Measurements from ENCODE around the gene LYL1.

Gene LYL1

DNA sequence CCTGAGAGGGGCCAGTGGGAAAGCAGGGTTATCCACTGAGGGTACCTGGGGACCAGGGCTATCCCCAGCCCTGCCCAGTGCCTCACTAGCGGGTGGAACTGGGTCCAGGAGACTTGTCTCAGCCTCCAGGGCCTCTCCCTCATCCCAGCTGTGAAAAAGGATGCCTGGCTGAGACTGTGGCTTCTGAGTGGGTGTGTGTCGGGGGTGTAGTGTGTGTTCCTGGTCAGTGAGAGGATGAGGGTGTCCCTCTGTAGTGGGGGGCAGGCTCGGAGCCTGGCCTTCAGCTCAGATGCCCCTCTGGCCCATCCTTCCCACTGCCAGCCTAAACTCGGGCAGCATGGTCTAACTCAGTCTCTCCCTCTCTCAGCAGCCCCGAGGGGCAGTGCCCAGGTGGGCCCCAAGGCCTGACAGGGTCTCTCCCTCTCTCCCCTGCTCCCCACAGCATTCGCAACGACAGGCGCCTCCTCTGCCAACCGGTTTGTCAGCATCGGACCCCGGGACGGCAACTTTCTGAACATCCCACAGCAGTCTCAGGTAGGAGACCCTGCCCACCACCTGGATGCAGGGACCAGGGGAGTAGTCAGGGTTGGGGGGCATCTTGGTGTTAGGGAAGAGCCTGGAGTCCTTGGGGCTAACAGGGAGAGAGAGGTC is 12.7 kb downstream of the LYL1 start:
- H3K27me3 ChIP-seq (ENCODE audit: insufficient read depth, low read length) = no peaks in the 10 kb centered on the region
- H3K27ac ChIP-seq (ENCODE audit: low read depth, low read length) = no peak overlapping the region
- H3K79me2 ChIP-seq (ENCODE audit: control insufficient read depth, insufficient read depth, low read length, unreplicated experiment) = peaks cover 2% of the 10 kb centered on the region
- H3K36me3 ChIP-seq (ENCODE audit: insufficient read depth, low read length) = no peaks in the 10 kb centered on the region
- no peak overlapping the region for H3K4me3 ChIP-seq (ENCODE audit: low read depth, low read length)
- H3K4me1 ChIP-seq (ENCODE audit: control insufficient read depth, insufficient read depth, low read length, unreplicated experiment) = peaks cover 9% of the 10 kb centered on the region
- H2AFZ ChIP-seq (ENCODE audit: low read length, unreplicated experiment) = no peak overlapping the region

DNA sequence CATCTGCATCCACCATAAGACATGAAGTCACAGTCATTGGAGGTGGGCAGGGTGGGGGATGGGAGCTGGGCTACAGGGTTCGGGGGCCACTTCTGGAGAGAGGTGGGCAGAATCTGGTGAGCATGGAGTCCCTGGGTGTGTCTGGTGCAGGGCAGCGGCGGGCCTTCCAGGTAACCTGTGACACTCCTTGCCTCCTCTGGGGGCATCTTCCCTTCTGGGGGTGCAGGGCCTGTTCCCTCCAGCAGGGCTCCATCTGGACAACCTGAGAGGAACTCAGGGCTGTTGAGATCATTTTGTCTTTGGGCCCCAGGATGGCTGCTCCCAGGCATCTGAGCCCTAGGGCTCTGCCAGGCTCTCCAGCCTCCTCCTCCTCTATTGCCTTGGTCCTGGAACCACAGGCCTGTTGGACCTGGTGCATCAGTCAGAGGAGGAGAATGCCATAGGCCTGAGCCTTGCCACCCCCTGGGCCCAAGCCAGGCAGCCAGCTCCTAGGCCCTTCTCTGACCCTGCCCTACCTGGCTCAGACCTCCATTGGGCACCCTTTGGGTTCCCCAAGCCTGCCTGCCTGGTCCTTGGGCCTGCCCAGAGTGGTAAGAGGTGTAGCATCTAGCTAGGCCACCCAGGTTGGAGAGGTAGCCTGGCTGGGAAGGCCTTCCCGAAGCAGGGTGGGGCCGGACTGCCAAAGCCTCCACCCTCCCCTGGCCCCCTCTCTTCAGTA is 13.4 kb downstream of the LYL1 start:
- Histone ChIP-seq H3K36me3 (ENCODE audit: insufficient read depth, low read length) (no peaks in the 10 kb centered on the region), H3K79me2 (ENCODE audit: control insufficient read depth, insufficient read depth, low read length, unreplicated experiment) (peaks cover 2% of the 10 kb centered on the region), H3K27ac (ENCODE audit: low read depth, low read length) (no peak overlapping the region), H3K27me3 (ENCODE audit: insufficient read depth, low read length) (no peaks in the 10 kb centered on the region), H2AFZ (ENCODE audit: low read length, unreplicated experiment) (no peak overlapping the region), H3K4me1 (ENCODE audit: control insufficient read depth, insufficient read depth, low read length, unreplicated experiment) (peaks cover 9% of the 10 kb centered on the region), H3K4me3 (ENCODE audit: low read depth, low read length) (no peak overlapping the region)

DNA sequence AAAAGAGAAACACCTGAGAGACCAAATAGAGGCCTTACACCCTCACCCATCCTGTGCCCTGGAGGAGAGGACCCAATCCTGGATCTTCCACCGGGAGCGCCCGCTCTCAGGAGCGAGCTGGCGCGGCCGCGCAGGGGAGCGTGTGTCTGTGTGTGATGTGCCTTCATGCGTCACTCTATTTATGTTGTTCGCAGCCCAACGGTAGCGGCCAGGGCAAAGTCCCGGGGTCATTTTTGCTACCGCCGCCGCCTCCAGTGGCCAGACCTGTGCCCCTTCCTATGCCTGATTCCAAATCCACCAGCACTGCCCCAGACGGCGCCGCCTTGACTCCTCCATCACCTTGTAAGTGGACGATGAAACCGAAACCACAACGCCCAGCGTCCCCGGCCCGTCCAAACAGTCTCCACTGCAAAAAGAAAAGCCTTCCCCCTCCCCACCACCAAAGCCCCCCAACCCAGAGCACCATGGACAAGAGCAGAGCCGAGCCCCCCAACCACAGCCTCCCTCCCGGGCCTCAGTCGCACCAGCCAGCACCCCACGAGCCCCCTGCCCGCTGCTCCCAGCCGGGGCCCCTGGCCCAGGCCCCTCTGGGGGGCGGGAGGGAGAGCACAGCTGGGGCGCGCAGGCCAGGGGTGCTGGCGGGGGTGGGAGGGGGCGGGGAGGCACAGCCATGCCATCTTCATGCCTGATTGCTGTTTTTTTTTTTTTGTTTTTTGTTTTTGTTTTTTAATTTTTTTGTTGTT is 14.7 kb downstream of the LYL1 start:
- Histone ChIP-seq H3K36me3 (ENCODE audit: insufficient read depth, low read length) (no peaks in the 10 kb centered on the region), H3K4me1 (ENCODE audit: control insufficient read depth, insufficient read depth, low read length, unreplicated experiment) (peaks cover 9% of the 10 kb centered on the region), H3K79me2 (ENCODE audit: control insufficient read depth, insufficient read depth, low read length, unreplicated experiment) (peaks cover 2% of the 10 kb centered on the region), H3K4me3 (ENCODE audit: low read depth, low read length) (no peak overlapping the region), H3K27ac (ENCODE audit: low read depth, low read length) (no peak overlapping the region), H3K27me3 (ENCODE audit: insufficient read depth, low read length) (no peaks in the 10 kb centered on the region), H2AFZ (ENCODE audit: low read length, unreplicated experiment) (no peak overlapping the region)

DNA sequence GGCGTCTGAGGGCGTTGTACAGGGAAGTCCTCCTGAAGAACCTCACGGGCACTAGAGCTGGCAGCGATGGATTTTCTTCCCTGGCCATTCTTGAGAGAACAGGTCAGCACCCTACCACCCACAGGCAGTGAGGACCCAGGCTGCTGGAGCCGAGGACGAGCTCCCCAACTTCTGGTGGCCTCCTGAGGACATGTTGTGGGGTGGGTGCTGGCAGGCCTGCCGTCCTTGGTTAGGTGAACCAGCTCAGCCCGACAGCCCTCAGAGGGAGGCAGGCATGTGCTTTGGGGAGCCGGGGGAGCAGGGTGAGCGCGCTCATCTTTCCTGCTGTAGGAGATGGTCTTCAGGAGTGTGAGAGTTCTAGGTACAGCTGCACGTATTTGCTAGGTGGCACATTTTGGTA is 15.4 kb downstream of the LYL1 start:
- no peak overlapping the region for H3K4me3 ChIP-seq (ENCODE audit: low read depth, low read length)
- peaks cover 2% of the 10 kb centered on the region for H3K79me2 ChIP-seq (ENCODE audit: control insufficient read depth, insufficient read depth, low read length, unreplicated experiment)
- peaks cover 9% of the 10 kb centered on the region for H3K4me1 ChIP-seq (ENCODE audit: control insufficient read depth, insufficient read depth, low read length, unreplicated experiment)
- no peak overlapping the region for H3K27ac ChIP-seq (ENCODE audit: low read depth, low read length)
- no peaks in the 10 kb centered on the region for H3K36me3 ChIP-seq (ENCODE audit: insufficient read depth, low read length)
- H3K27me3 ChIP-seq (ENCODE audit: insufficient read depth, low read length) = no peaks in the 10 kb centered on the region
- H2AFZ ChIP-seq (ENCODE audit: low read length, unreplicated experiment) = no peak overlapping the region

DNA sequence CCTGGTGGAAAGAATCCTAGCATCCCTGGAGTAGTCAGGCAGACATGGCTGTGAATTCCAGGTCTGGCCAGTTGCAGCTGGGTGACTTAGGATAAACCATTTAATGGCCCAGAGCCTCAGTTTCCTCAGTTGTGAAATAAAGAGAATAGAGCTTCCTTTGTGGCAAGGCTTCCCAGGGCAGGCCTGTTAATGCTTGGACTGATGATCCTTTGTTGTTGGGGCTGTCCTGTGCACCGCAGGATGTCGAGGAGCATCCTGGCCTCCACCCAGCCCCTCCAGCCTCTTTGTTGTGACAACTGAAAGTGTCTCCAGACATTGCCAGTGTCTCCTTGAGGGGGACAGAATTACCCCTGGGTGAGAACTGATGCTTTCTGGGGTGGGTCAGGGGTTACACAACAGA is 16.3 kb downstream of the LYL1 start:
- H3K36me3 ChIP-seq (ENCODE audit: insufficient read depth, low read length) = no peaks in the 10 kb centered on the region

DNA sequence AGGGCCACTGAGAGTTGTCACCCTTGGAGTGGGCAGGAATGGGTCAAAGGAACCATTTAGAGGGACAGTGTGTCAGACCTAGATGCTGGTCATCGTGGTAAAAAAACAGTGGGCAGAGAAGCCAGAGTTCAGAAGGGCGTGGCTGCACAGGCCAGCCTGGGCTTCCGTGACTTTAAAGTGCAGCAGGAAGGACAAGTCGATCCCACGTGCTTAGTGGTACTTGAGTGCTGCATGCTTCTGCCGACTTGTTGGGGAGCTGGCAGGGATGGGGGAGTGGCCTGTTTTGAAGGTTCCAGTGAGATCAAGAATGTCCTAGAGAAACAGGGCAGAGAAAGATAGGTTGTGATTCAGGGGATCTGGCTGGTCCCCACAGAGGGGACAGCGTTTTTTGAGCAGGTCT is 17.0 kb downstream of the LYL1 start:
- no peaks in the 10 kb centered on the region for H3K27me3 ChIP-seq (ENCODE audit: insufficient read depth, low read length)
- H3K36me3 ChIP-seq (ENCODE audit: insufficient read depth, low read length) = no peaks in the 10 kb centered on the region
- no peaks in the 10 kb centered on the region for H3K4me1 ChIP-seq (ENCODE audit: control insufficient read depth, insufficient read depth, low read length, unreplicated experiment)
- peaks cover 2% of the 10 kb centered on the region for H3K79me2 ChIP-seq (ENCODE audit: control insufficient read depth, insufficient read depth, low read length, unreplicated experiment)
- H3K27ac ChIP-seq (ENCODE audit: low read depth, low read length) = no peak overlapping the region
- H2AFZ ChIP-seq (ENCODE audit: low read length, unreplicated experiment) = no peak overlapping the region
- H3K4me3 ChIP-seq (ENCODE audit: low read depth, low read length) = no peak overlapping the region

More for the DNA sequence above, 16.3 kb downstream of the LYL1 start:
- peaks cover 4% of the 10 kb centered on the region for H3K4me1 ChIP-seq (ENCODE audit: control insufficient read depth, insufficient read depth, low read length, unreplicated experiment)
- H3K27ac ChIP-seq (ENCODE audit: low read depth, low read length) = no peak overlapping the region
- H2AFZ ChIP-seq (ENCODE audit: low read length, unreplicated experiment) = no peak overlapping the region
- H3K4me3 ChIP-seq (ENCODE audit: low read depth, low read length) = no peak overlapping the region
- no peaks in the 10 kb centered on the region for H3K27me3 ChIP-seq (ENCODE audit: insufficient read depth, low read length)
- H3K79me2 ChIP-seq (ENCODE audit: control insufficient read depth, insufficient read depth, low read length, unreplicated experiment) = peaks cover 2% of the 10 kb centered on the region

DNA sequence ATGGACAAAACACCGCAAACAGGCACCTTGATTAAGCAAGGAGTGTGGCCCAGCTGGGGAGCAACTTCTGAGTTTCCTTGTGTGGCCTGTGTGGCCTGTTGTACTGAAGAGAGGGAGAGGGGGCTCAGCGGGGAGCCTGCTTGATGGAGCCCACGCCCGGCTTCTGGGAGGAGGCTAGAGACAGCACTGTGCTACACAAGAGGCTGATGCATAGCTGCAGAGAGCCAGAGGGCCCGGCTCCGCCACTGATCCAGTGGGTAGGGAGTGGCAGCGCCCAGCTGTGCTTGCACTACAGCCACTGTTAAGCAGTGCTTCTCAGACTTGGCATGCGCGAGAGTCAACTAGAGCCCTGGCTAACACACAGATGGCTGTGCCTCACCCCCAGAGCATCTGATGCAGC is 19.0 kb downstream of the LYL1 start:
- no peak overlapping the region for H3K27ac ChIP-seq (ENCODE audit: low read depth, low read length)
- H3K4me3 ChIP-seq (ENCODE audit: low read depth, low read length) = no peak overlapping the region
- no peak overlapping the region for H2AFZ ChIP-seq (ENCODE audit: low read length, unreplicated experiment)
- no peaks in the 10 kb centered on the region; the same call in 1 of the 2 replicates for H3K36me3 ChIP-seq (ENCODE audit: insufficient read depth, low read length)
- no peaks in the 10 kb centered on the region for H3K27me3 ChIP-seq (ENCODE audit: insufficient read depth, low read length)
- H3K4me1 ChIP-seq (ENCODE audit: control insufficient read depth, insufficient read depth, low read length, unreplicated experiment) = peaks cover 14% of the 10 kb centered on the region
- peaks cover 2% of the 10 kb centered on the region for H3K79me2 ChIP-seq (ENCODE audit: control insufficient read depth, insufficient read depth, low read length, unreplicated experiment)

DNA sequence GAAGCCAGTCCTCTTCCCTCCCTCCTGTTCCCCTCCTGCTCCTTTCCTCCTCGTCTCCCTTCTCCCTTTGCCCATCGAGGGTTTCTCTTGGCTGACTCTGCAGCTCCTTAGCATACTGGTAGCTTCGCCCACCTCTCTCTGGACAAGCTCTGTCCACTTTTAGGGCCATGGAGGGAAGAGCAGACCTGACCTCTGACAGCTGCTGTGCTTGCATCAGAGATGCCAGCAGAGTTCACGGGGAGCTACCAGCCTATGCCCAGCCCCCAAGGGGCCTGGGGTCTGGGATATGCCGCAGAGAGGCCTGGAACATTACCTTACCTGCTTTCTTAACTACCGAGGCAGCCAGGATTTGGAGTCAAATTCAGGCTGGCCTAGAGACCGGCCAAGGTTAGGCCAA is 19.7 kb downstream of the LYL1 start:
- H3K4me3 ChIP-seq (ENCODE audit: low read depth, low read length) = no peak overlapping the region
- no peaks in the 10 kb centered on the region for H3K27me3 ChIP-seq (ENCODE audit: insufficient read depth, low read length)
- H2AFZ ChIP-seq (ENCODE audit: low read length, unreplicated experiment) = no peak overlapping the region
- peaks cover 2% of the 10 kb centered on the region for H3K79me2 ChIP-seq (ENCODE audit: control insufficient read depth, insufficient read depth, low read length, unreplicated experiment)
- no peak overlapping the region for H3K27ac ChIP-seq (ENCODE audit: low read depth, low read length)
- H3K36me3 ChIP-seq (ENCODE audit: insufficient read depth, low read length) = no peaks in the 10 kb centered on the region; the same call in 1 of the 2 replicates
- peaks cover 15% of the 10 kb centered on the region for H3K4me1 ChIP-seq (ENCODE audit: control insufficient read depth, insufficient read depth, low read length, unreplicated experiment)

DNA sequence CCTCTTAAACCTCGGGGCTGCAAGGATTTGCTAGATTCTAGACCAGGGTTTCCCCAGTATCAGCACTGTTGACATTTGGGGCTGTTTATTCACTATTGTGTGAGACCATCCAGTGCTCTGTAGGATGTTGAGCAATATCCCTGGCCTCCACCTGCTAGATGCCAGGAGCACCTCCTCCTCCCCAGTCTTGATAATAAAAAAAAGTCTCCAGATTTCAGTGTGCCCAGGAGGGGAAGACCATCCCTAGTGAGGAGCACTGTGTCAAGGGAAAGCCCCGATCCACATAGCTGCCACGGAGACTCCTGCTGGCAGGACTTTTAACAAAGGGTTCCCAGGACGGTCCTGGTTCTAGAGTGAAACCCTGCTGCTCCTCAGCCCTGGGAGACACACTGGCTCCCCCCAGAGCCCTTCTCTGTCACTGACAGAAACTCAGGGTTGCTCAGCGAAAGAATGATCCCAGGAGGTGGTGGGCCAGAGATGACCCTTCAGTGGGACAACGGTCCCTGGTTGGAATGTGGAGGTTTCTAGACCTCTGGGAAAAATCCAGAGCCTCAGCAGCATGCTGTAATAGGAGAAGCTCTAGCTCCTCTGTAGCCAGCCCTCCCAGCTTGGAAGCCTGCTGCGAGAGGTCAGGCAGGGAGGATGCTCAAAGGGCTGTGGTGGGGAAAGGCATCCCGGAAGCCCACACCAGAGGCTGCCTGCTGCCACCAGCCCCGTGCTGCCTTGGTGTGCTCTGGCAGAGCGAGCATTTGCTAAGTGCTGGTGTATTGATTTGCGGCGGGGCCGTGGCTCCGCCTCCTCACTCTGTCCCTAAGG is 20.3 kb downstream of the LYL1 start:
- Histone ChIP-seq H3K36me3 (ENCODE audit: insufficient read depth, low read length) (no peaks in the 10 kb centered on the region; the same call in 1 of the 2 replicates), H3K27me3 (ENCODE audit: insufficient read depth, low read length) (no peaks in the 10 kb centered on the region), H3K4me3 (ENCODE audit: low read depth, low read length) (no peak overlapping the region), H3K79me2 (ENCODE audit: control insufficient read depth, insufficient read depth, low read length, unreplicated experiment) (peaks cover 2% of the 10 kb centered on the region), H3K27ac (ENCODE audit: low read depth, low read length) (no peak overlapping the region), H2AFZ (ENCODE audit: low read length, unreplicated experiment) (no peak overlapping the region), H3K4me1 (ENCODE audit: control insufficient read depth, insufficient read depth, low read length, unreplicated experiment) (peaks cover 15% of the 10 kb centered on the region)

DNA sequence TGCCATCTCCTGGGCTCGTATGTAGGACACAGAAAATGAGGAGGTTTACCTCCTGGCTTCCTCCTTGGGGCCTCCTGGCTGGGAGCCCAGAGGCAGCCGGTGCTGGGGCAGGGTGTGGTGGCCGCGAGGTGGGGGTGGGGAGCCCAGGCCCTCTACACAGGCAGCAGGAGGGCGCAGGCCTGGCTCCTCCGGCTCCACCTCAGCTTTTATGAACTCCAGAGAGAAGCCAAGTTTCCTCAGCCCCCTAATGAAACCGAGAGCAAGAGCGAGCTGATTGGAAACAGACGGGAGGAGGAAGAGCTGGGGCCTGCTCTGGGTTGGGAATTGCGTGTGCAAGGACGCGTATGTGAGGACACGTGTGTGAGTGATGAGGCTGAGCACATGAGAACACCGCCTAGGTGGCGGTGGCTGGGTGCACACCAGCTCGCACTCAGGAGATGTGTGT is 23.1 kb downstream of the LYL1 start:
- no peaks in the 10 kb centered on the region; the same call in 1 of the 2 replicates for H3K36me3 ChIP-seq (ENCODE audit: insufficient read depth, low read length)
- peaks cover 15% of the 10 kb centered on the region for H3K4me1 ChIP-seq (ENCODE audit: control insufficient read depth, insufficient read depth, low read length, unreplicated experiment)
- H2AFZ ChIP-seq (ENCODE audit: low read length, unreplicated experiment) = no peak overlapping the region
- H3K27ac ChIP-seq (ENCODE audit: low read depth, low read length) = no peak overlapping the region; the same call in 1 of the 2 replicates
- no peak overlapping the region for H3K4me3 ChIP-seq (ENCODE audit: low read depth, low read length)
- H3K27me3 ChIP-seq (ENCODE audit: insufficient read depth, low read length) = no peaks in the 10 kb centered on the region
- H3K79me2 ChIP-seq (ENCODE audit: control insufficient read depth, insufficient read depth, low read length, unreplicated experiment) = no peaks in the 10 kb centered on the region

Data from ACC112 (cell line).